SK-N-SH treated with all-trans-retinoic acid at 6 μM for 48 hours (cell line): ENCODE data around the gene LRCH1.

Source experiments
- ATAC-seq: fragments of 200-7000 bp; cut with Tn5 transposase; 3 replicates; pipeline ENCODE4 v1.9.1; 2020; ENCODE audit warnings: mild to moderate bottlenecking, moderate library complexity
- ARNTL ChIP-seq: fragments of 450-650 bp; formaldehyde crosslinking; IDR thresholded peaks from 2 replicates; pipeline ENCODE4 v1.5.0; 2020; ENCODE audit warnings: low read depth, mild to moderate bottlenecking, moderate library complexity, borderline replicate concordance
- ESRRG ChIP-seq: fragments of 250-450 bp; sonication (Bioruptor Pico); IDR thresholded peaks from 2 replicates; pipeline ENCODE4 v1.6.1; 2021; ENCODE audit warnings: mild to moderate bottlenecking
- GLIS3 ChIP-seq: fragments of 250-450 bp; sonication (Bioruptor Pico); IDR thresholded peaks from 2 replicates; pipeline ENCODE4 v1.5.0; 2020; ENCODE audit warnings: mild to moderate bottlenecking, moderate library complexity
- ISL1 ChIP-seq: fragments of 250-450 bp; sonication (Bioruptor Pico); IDR thresholded peaks from 2 replicates; pipeline ENCODE4 v2.1.2; 2022; ENCODE audit warnings: mild to moderate bottlenecking, moderate library complexity
- OSR1 ChIP-seq: fragments of 250-450 bp; sonication (Bioruptor Pico); IDR thresholded peaks from 2 replicates; pipeline ENCODE4 v1.8.0; 2022; ENCODE audit warnings: moderate library complexity, mild to moderate bottlenecking, inconsistent platforms
- PPARA ChIP-seq: fragments of 250-450 bp; sonication (Bioruptor Pico); IDR thresholded peaks from 2 replicates; pipeline ENCODE4 v1.5.0; 2020; ENCODE audit warnings: mild to moderate bottlenecking, borderline replicate concordance
- RARB ChIP-seq: fragments of 250-450 bp; sonication (Bioruptor Pico); IDR thresholded peaks from 2 replicates; pipeline ENCODE4 v1.8.0; 2021; ENCODE audit warnings: mild to moderate bottlenecking, moderate library complexity
- SNAI2 ChIP-seq: fragments of 250-450 bp; sonication (Bioruptor Pico); IDR thresholded peaks from 2 replicates; pipeline ENCODE4 v1.5.0; 2020; ENCODE audit warnings: mild to moderate bottlenecking, moderate library complexity
- TCF4 ChIP-seq: fragments of 250-450 bp; sonication (Bioruptor Pico); IDR thresholded peaks from 2 replicates; pipeline ENCODE4 v1.8.0; 2021; ENCODE audit warnings: mild to moderate bottlenecking, moderate library complexity, borderline replicate concordance
- ZFP3 ChIP-seq: fragments of 250-450 bp; sonication (Bioruptor Pico); IDR thresholded peaks from 2 replicates; pipeline ENCODE4 v1.5.0; 2020; ENCODE audit warnings: mild to moderate bottlenecking, moderate library complexity
- ZNF565 ChIP-seq: fragments of 450-650 bp; formaldehyde crosslinking; conservative IDR thresholded peaks from 2 replicates; pipeline ENCODE4 v1.5.0; 2020; ENCODE audit warnings: low read depth, mild to moderate bottlenecking, moderate library complexity
- ZNF70 ChIP-seq: fragments of 450-650 bp; formaldehyde crosslinking; IDR thresholded peaks from 2 replicates; pipeline ENCODE4 v1.5.0; 2020; ENCODE audit warnings: mild to moderate bottlenecking, moderate library complexity
- ZNF8 ChIP-seq: fragments of 450-650 bp; formaldehyde crosslinking; IDR thresholded peaks from 2 replicates; pipeline ENCODE4 v1.5.0; 2020; ENCODE audit warnings: mild to moderate bottlenecking, moderate library complexity
- TF ChIP-seq, protein P1 (sequence below): fragments of 250-450 bp; sonication (Bioruptor Pico); IDR thresholded peaks from 2 replicates; pipeline ENCODE4 v1.5.0; 2020; ENCODE audit warnings: mild to moderate bottlenecking, moderate library complexity
- TF ChIP-seq, protein P2 (sequence below): fragments of 250-450 bp; sonication (Bioruptor Pico); IDR thresholded peaks from 2 replicates; pipeline ENCODE4 v1.8.0; 2020; ENCODE audit warnings: mild to moderate bottlenecking, moderate library complexity, borderline replicate concordance
- TF ChIP-seq, protein P3 (sequence below): fragments of 250-450 bp; sonication (Bioruptor Pico); IDR thresholded peaks from 2 replicates; pipeline ENCODE4 v1.5.1; 2020; ENCODE audit warnings: low read depth, mild to moderate bottlenecking, moderate library complexity
- TF ChIP-seq, protein P4 (sequence below): fragments of 250-450 bp; sonication (Bioruptor Pico); IDR thresholded peaks from 2 replicates; pipeline ENCODE4 v1.5.1; 2021; ENCODE audit warnings: mild to moderate bottlenecking, moderate library complexity

LRCH1 gene

DNA sequence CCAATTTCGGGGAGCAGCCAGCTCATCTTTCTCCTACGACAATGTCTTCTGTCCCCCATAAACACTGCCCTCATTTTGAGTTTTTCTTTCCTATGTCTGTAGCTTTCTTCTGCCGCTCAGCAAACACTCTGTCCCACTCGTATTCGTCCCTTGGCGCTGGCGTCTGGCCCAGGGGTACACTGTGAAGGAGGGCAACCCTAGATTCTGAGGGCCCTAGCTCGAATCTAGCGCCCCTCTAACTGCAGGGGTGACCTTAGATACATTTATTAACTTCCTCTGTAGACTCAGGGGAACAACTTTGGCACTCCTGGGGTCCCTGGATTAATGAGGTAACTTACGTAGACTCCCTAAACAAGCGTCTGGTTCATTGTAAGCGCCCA is 677 bp upstream of the LRCH1 start:
- no peak for ATAC-seq
- TF ChIP-seq SNAI2 (CRISPR knock-in tag), result no peak
- TF ChIP-seq, protein P1, sequence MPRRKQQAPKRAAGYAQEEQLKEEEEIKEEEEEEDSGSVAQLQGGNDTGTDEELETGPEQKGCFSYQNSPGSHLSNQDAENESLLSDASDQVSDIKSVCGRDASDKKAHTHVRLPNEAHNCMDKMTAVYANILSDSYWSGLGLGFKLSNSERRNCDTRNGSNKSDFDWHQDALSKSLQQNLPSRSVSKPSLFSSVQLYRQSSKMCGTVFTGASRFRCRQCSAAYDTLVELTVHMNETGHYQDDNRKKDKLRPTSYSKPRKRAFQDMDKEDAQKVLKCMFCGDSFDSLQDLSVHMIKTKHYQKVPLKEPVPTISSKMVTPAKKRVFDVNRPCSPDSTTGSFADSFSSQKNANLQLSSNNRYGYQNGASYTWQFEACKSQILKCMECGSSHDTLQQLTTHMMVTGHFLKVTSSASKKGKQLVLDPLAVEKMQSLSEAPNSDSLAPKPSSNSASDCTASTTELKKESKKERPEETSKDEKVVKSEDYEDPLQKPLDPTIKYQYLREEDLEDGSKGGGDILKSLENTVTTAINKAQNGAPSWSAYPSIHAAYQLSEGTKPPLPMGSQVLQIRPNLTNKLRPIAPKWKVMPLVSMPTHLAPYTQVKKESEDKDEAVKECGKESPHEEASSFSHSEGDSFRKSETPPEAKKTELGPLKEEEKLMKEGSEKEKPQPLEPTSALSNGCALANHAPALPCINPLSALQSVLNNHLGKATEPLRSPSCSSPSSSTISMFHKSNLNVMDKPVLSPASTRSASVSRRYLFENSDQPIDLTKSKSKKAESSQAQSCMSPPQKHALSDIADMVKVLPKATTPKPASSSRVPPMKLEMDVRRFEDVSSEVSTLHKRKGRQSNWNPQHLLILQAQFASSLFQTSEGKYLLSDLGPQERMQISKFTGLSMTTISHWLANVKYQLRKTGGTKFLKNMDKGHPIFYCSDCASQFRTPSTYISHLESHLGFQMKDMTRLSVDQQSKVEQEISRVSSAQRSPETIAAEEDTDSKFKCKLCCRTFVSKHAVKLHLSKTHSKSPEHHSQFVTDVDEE (CRISPR knock-in tag), result no peak
- TF ChIP-seq ARNTL (CRISPR knock-in tag), result no peak

DNA sequence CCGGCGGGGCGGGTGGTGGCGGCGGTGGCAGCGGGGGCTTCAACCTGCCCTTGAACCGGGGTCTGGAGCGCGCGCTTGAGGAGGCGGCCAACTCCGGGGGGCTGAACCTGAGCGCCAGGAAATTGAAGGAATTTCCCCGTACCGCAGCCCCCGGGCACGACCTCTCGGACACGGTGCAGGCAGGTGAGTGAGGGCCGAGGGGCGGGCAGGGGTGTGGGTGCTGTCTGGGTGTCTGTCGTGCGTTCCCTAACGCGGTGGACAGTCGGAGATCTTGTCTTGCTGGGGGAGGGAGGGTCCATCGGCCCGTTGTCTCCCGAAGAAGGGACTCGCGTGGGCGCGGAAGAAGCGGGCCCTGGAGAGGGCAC is 533 bp downstream of the LRCH1 start:
- peak; percentile 6 for ATAC-seq
- TF ChIP-seq ZNF8 (no peak), ISL1 (CRISPR knock-in tag) (no peak)
- TF ChIP-seq, protein P2, sequence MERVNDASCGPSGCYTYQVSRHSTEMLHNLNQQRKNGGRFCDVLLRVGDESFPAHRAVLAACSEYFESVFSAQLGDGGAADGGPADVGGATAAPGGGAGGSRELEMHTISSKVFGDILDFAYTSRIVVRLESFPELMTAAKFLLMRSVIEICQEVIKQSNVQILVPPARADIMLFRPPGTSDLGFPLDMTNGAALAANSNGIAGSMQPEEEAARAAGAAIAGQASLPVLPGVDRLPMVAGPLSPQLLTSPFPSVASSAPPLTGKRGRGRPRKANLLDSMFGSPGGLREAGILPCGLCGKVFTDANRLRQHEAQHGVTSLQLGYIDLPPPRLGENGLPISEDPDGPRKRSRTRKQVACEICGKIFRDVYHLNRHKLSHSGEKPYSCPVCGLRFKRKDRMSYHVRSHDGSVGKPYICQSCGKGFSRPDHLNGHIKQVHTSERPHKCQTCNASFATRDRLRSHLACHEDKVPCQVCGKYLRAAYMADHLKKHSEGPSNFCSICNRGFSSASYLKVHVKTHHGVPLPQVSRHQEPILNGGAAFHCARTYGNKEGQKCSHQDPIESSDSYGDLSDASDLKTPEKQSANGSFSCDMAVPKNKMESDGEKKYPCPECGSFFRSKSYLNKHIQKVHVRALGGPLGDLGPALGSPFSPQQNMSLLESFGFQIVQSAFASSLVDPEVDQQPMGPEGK (CRISPR knock-in tag), result peak; percentile 9; the same call in 1 of the 2 replicates
- TF ChIP-seq, all 23 proteins: peak for 1

DNA sequence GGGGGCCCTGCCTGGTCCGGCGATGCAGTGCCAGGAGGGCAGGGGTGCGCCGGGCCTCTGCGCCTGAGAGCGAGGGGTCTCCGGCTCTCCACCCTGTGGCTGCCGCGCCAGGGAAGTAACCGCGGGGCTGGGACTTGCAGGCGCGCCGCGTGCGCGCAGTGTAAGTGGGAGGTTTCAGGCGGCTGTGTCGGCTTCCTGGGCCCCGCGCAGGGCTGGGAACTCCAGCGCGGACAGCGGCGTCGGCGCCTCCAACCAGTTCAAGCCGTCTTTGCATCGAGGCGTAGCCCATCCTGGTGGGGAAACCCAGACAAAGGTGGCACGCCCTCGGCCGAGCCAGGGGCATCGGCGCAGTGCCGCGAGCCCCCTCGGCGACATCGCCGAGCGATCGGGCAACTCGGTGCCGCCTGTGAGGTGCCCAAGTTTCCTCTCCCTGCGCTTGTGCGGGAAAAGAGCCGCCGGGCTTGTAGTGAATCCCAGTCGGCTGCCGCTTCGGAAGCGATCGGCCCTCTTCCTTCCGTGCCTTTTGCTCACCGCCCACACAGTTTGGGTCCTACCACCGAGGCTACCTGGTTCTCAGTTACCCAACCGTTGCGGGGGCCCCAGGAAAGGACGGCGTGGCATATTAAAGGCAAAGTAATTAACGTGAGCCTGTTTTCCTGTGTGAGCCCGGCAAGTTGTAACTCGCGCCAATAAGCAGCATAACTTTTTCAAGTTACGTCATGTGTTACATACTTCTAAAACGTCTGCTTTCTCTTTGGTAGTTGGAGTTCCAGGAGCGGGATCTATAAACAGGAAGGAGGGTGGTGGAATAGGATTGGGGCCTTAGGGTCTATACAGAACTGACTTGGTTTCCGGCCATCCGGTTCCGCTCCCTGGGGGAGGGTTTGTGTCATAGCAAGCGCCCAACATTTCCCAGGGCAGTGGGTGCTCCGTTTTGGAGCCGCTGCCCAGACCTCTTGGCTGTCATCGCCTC is 1.2 kb downstream of the LRCH1 start:
- ATAC-seq, result peak; percentile 67
- TF ChIP-seq GLIS3, result 0 out of 2 replicates have a peak, but pooled peaks have one; percentile 32
- TF ChIP-seq, protein P3, sequence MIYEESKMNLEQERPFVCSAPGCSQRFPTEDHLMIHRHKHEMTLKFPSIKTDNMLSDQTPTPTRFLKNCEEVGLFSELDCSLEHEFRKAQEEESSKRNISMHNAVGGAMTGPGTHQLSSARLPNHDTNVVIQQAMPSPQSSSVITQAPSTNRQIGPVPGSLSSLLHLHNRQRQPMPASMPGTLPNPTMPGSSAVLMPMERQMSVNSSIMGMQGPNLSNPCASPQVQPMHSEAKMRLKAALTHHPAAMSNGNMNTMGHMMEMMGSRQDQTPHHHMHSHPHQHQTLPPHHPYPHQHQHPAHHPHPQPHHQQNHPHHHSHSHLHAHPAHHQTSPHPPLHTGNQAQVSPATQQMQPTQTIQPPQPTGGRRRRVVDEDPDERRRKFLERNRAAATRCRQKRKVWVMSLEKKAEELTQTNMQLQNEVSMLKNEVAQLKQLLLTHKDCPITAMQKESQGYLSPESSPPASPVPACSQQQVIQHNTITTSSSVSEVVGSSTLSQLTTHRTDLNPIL (CRISPR knock-in tag), result no peak

DNA sequence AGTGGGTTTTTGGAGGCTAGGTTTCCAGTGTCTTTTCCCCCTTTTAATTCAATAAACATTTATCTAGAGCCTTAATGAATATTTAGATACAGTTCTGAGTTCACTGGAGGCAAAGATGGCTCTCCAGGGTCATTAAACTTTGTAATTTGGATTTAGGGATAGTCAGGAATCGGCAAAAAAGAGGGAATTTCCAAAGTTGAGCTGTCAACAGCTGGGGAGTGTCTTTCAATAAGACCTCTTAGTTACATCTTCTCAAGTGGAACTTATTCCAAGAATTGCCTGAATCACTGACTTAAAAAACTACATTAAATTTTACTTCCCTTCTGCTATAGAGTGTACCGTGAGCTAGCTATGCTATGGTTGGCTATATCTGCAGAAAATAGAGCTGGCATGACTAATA is 2.0 kb downstream of the LRCH1 start:
- TF ChIP-seq, protein P3 (CRISPR knock-in tag), result no peak
- TF ChIP-seq ESRRG (no peak), ZNF8 (no peak), SNAI2 (CRISPR knock-in tag) (no peak), PPARA (no peak), ZFP3 (no peak), ISL1 (CRISPR knock-in tag) (no peak), GLIS3 (no peak), ARNTL (CRISPR knock-in tag) (no peak), OSR1 (CRISPR knock-in tag) (no peak), ZNF565 (CRISPR knock-in tag) (no peak), RARB (CRISPR knock-in tag) (no peak), ZNF70 (no peak), TCF4 (CRISPR knock-in tag) (no peak)
- TF ChIP-seq, protein P4, sequence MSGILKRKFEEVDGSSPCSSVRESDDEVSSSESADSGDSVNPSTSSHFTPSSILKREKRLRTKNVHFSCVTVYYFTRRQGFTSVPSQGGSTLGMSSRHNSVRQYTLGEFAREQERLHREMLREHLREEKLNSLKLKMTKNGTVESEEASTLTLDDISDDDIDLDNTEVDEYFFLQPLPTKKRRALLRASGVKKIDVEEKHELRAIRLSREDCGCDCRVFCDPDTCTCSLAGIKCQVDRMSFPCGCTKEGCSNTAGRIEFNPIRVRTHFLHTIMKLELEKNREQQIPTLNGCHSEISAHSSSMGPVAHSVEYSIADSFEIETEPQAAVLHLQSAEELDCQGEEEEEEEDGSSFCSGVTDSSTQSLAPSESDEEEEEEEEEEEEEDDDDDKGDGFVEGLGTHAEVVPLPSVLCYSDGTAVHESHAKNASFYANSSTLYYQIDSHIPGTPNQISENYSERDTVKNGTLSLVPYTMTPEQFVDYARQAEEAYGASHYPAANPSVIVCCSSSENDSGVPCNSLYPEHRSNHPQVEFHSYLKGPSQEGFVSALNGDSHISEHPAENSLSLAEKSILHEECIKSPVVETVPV, result no peak
- TF ChIP-seq, protein P1 (CRISPR knock-in tag), result no peak
- TF ChIP-seq, protein P2 (CRISPR knock-in tag), result no peak
- ATAC-seq, result no peak
